DOHH2 (cell line): ENCODE measurements around the gene RNGTT.

Experiments
- H3F3A ChIP-seq: fragments of 200-600 bp; sonication (generic), shearing (Covaris generic); 2 replicates; pipeline ENCODE4 v1.6.0; 2016; ENCODE audit warnings: antibody characterized with exemption, mild to moderate bottlenecking; ENCODE audit not compliant: control insufficient read depth, insufficient read depth
- H3K27ac ChIP-seq: fragments of 200-600 bp; sonication (generic); 2 replicates; pipeline ENCODE4 v1.5.1; 2014; ENCODE audit warnings: low read depth, mild to moderate bottlenecking, low read length, moderate library complexity
- H3K27me3 ChIP-seq: fragments of 200-600 bp; sonication (generic); 2 replicates; pipeline ENCODE4 v1.6.1; 2014; ENCODE audit warnings: mild to moderate bottlenecking, low read length, mixed read lengths; ENCODE audit not compliant: control insufficient read depth
- H3K36me3 ChIP-seq: fragments of 200-600 bp; sonication (generic); 2 replicates; pipeline ENCODE4 v1.6.1; 2014; ENCODE audit warnings: mild to moderate bottlenecking, low read length, moderate library complexity, mixed read lengths; ENCODE audit not compliant: control insufficient read depth
- H3K4me1 ChIP-seq: fragments of 200-600 bp; sonication (generic); 2 replicates; pipeline ENCODE4 v1.6.1; 2014; ENCODE audit warnings: mild to moderate bottlenecking, low read length, mixed read lengths; ENCODE audit not compliant: control insufficient read depth
- H3K4me2 ChIP-seq: fragments of 200-600 bp; sonication (generic); 2 replicates; pipeline ENCODE4 v1.6.0; 2014; ENCODE audit warnings: mild to moderate bottlenecking, low read length, moderate library complexity
- H3K4me3 ChIP-seq: fragments of 200-600 bp; sonication (generic); 2 replicates; pipeline ENCODE4 v1.5.1; 2014; ENCODE audit warnings: mild to moderate bottlenecking, low read length, mixed read lengths
- H3K79me2 ChIP-seq: fragments of 200-600 bp; sonication (generic); 2 replicates; pipeline ENCODE4 v1.6.1; 2014; ENCODE audit warnings: mild to moderate bottlenecking, low read length, mixed read lengths; ENCODE audit not compliant: control insufficient read depth
- H3K9me2 ChIP-seq: fragments of 200-600 bp; sonication (generic); replicated peaks from 2 replicates; pipeline ENCODE4 v1.6.1; 2014; ENCODE audit warnings: mild to moderate bottlenecking, low read length, mixed read lengths; ENCODE audit not compliant: control insufficient read depth
- H3K9me3 ChIP-seq: fragments of 200-600 bp; sonication (generic); 2 replicates; pipeline ENCODE4 v1.6.1; 2014; ENCODE audit warnings: antibody characterized with exemption, low read length, mixed read lengths; ENCODE audit not compliant: control insufficient read depth, insufficient read depth
- H4K20me1 ChIP-seq: fragments of 200-600 bp; sonication (generic); 2 replicates; pipeline ENCODE4 v1.6.0; 2014; ENCODE audit warnings: low read depth, mild to moderate bottlenecking, antibody characterized with exemption, low read length, moderate library complexity; ENCODE audit not compliant: control insufficient read depth, insufficient read depth
- CTCF ChIP-seq: fragments of 200-600 bp; sonication (generic); IDR thresholded peaks from one replicate; pipeline ENCODE4 v1.5.1; 2014; ENCODE audit warnings: antibody characterized with exemption, mild to moderate bottlenecking, low read depth, low read length; ENCODE audit not compliant: poor library complexity, severe bottlenecking
- EZH2phosphoT487 ChIP-seq: fragments of 200-600 bp; sonication (generic); IDR thresholded peaks from 2 replicates; pipeline ENCODE4 v1.6.1; 2017; ENCODE audit warnings: borderline replicate concordance, mild to moderate bottlenecking, antibody characterized with exemption, low read length, moderate library complexity, mixed read lengths

The RNGTT gene

GRCh38 chr6:88807622-88808021 is 155.8 kb downstream of the RNGTT start:
- TF ChIP-seq EZH2phosphoT487 (no peak), CTCF (no peak)
- Histone ChIP-seq H3K4me1 (no peaks in the 10 kb centered on the region), H3K4me3 (no peak overlapping the region), H4K20me1 (no peaks in the 10 kb centered on the region), H3K9me2 (no peaks in the 10 kb centered on the region), H3K36me3 (peaks cover 4% of the 10 kb centered on the region), H3K79me2 (no peaks in the 10 kb centered on the region), H3F3A (no peaks in the 10 kb centered on the region), H3K4me2 (no peak overlapping the region), H3K9me3 (peaks cover 7% of the 10 kb centered on the region; the same call in 1 of the 2 replicates), H3K27ac (no peak overlapping the region), H3K27me3 (no peaks in the 10 kb centered on the region)

GRCh38 chr6:88806728-88807127 is 156.7 kb downstream of the RNGTT start:
- H4K20me1 ChIP-seq = no peaks in the 10 kb centered on the region
- no peaks in the 10 kb centered on the region for H3K4me1 ChIP-seq
- H3K27ac ChIP-seq = no peak overlapping the region
- no peak for TF ChIP-seq EZH2phosphoT487
- no peak for TF ChIP-seq CTCF
- H3K4me2 ChIP-seq = no peak overlapping the region
- no peak overlapping the region for H3K4me3 ChIP-seq
- H3K9me3 ChIP-seq = peaks cover 7% of the 10 kb centered on the region; the same call in 1 of the 2 replicates
- H3K27me3 ChIP-seq = no peaks in the 10 kb centered on the region
- H3K9me2 ChIP-seq = no peaks in the 10 kb centered on the region
- peaks cover 4% of the 10 kb centered on the region for H3K36me3 ChIP-seq
- no peaks in the 10 kb centered on the region for H3K79me2 ChIP-seq
- H3F3A ChIP-seq = no peaks in the 10 kb centered on the region

GRCh38 chr6:88804701-88805100 is 158.7 kb downstream of the RNGTT start:
- Histone ChIP-seq H3K4me3 (no peak overlapping the region), H3K36me3 (peaks cover 10% of the 10 kb centered on the region), H3K4me2 (no peak overlapping the region), H3K27ac (no peak overlapping the region), H3F3A (no peaks in the 10 kb centered on the region), H3K9me3 (peaks cover 7% of the 10 kb centered on the region; the same call in 1 of the 2 replicates), H3K4me1 (no peaks in the 10 kb centered on the region), H3K9me2 (no peaks in the 10 kb centered on the region), H4K20me1 (no peaks in the 10 kb centered on the region), H3K27me3 (no peaks in the 10 kb centered on the region), H3K79me2 (no peaks in the 10 kb centered on the region)
- TF ChIP-seq EZH2phosphoT487 (no peak), CTCF (no peak)

- Histone ChIP-seq H3K4me2 (no peak overlapping the region), H3K9me2 (no peaks in the 10 kb centered on the region), H4K20me1 (no peaks in the 10 kb centered on the region), H3K27ac (no peak overlapping the region), H3K27me3 (no peaks in the 10 kb centered on the region), H3K4me1 (peaks cover 25% of the 10 kb centered on the region), H3K9me3 (no peaks in the 10 kb centered on the region), H3F3A (peaks cover 3% of the 10 kb centered on the region; the same call in 1 of the 2 replicates), H3K79me2 (no peaks in the 10 kb centered on the region), H3K36me3 (peaks cover 4% of the 10 kb centered on the region), H3K4me3 (no peak overlapping the region)
- TF ChIP-seq EZH2phosphoT487 (no peak), CTCF (no peak)
Measured at GRCh38 chr6:88785478-88785877, 177.9 kb downstream of the RNGTT start.
